ENCODE measurements around the gene SLC52A1. TPM values are rescaled to one million over a fixed set of nuclear protein-coding genes. Genes with fewer than 3 reads are reported as not detected.
A peak's percentile ranks its signal among the peaks of the same experiment; 100 is the strongest.

Gene SLC52A1
- total and polyA plus RNA-seq, 2 of the 13 experiments (the other 11 are each of a cell fraction or from before 2014, with no cell fraction given) = 0.03 to 0.13 TPM

DNA sequence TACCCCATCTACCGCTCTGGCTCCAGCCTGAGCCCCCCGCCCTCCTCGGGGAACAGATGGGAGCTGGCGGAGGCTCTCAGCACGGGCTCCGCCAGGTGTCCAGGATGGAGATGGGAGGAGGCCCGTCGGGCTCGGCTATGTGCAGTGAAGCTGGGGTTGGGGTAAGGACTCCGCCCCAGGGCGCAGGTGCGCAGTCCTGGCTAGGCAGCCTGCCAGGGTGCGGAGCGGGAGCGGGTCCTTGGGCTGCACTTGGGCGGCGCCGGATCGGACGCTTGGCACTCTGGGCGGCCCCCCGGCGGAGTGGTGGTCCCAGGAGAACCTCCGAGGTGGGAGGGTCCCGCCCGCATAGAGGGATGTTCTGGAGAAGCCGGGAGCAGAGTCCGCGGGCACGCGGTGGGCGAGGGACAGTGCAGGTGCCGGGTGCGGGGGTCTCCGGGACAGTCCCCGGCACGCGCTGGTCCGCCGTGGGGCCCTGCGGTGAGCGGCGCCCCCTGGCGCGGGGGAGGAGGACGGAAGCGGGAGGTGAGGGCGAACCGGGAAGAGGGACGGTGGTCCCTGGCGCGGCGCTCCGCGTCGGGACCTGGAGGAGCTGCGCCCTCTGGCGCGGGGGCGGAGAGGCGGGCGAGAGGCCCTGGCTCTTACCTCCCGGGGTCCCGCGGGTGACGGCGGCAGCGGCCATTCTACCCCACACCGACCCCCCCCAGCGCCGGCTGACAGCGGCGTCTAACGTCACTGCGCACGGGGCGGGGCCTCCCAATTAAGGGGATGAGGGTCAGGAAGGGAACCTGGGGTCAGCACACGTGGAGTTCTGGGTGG lies 48.1 kb downstream of the SLC52A1 start, which contains the start of gene CAMTA2 (continued):
- TF ChIP-seq PAX8 (CRISPR knock-in tag; IDR thresholded peaks at IDR 0.05; ENCODE audit: borderline replicate concordance) (no peak), KLF16 (CRISPR knock-in tag; IDR thresholded peaks at IDR 0.05) (peak in 1 of 2 experiments; percentile 71; a peak in 1 of 4 replicates), HOXA3 (CRISPR knock-in tag; IDR thresholded peaks at IDR 0.05) (peak; percentile 87), GMEB2 (CRISPR knock-in tag; IDR thresholded peaks at IDR 0.05; ENCODE audit: low read depth) (peak; percentile 88), DNMT1 (CRISPR knock-in tag; IDR thresholded peaks at IDR 0.05) (no peak), ZSCAN21 (CRISPR knock-in tag; IDR thresholded peaks at IDR 0.05; ENCODE audit: borderline replicate concordance) (peak; percentile 69), ZNF17 (CRISPR knock-in tag; IDR thresholded peaks at IDR 0.05) (no peak), SRSF1 (optimal IDR thresholded peaks at IDR 0.05; ENCODE audit: low read depth, low read length) (peak; percentile 74), ISX (CRISPR knock-in tag; conservative IDR thresholded peaks at IDR 0.05) (0 out of 2 replicates have a peak, but pooled peaks have one; percentile 9), POLR2AphosphoS5 (IDR thresholded peaks at IDR 0.05; ENCODE audit: low read depth, low read length) (peak; percentile 52; the same call in 1 of the 2 replicates), ZNF724P (CRISPR knock-in tag; IDR thresholded peaks at IDR 0.05; ENCODE audit: borderline replicate concordance) (no peak), ZNF121 (CRISPR knock-in tag; IDR thresholded peaks at IDR 0.05) (no peak), HMG20B (CRISPR knock-in tag; conservative IDR thresholded peaks at IDR 0.05) (no peak), ZNF720 (CRISPR knock-in tag; IDR thresholded peaks at IDR 0.05) (no peak), CBFB (CRISPR knock-in tag; IDR thresholded peaks at IDR 0.05) (peak; percentile 75; the same call in 1 of the 2 replicates), REL (CRISPR knock-in tag; conservative IDR thresholded peaks at IDR 0.05) (peak; percentile 67; the same call in 1 of the 2 replicates), ZNF772 (CRISPR knock-in tag; IDR thresholded peaks at IDR 0.05) (peak; percentile 63), ZNF10 (CRISPR knock-in tag; IDR thresholded peaks at IDR 0.05; ENCODE audit: borderline replicate concordance, low read depth) (no peak), FOSL2 (CRISPR knock-in tag; IDR thresholded peaks at IDR 0.05) (no peak), ZNF780A (CRISPR knock-in tag; IDR thresholded peaks at IDR 0.05) (0 out of 2 replicates have a peak, but pooled peaks have one; percentile 67)
- TF ChIP-seq, protein P1, sequence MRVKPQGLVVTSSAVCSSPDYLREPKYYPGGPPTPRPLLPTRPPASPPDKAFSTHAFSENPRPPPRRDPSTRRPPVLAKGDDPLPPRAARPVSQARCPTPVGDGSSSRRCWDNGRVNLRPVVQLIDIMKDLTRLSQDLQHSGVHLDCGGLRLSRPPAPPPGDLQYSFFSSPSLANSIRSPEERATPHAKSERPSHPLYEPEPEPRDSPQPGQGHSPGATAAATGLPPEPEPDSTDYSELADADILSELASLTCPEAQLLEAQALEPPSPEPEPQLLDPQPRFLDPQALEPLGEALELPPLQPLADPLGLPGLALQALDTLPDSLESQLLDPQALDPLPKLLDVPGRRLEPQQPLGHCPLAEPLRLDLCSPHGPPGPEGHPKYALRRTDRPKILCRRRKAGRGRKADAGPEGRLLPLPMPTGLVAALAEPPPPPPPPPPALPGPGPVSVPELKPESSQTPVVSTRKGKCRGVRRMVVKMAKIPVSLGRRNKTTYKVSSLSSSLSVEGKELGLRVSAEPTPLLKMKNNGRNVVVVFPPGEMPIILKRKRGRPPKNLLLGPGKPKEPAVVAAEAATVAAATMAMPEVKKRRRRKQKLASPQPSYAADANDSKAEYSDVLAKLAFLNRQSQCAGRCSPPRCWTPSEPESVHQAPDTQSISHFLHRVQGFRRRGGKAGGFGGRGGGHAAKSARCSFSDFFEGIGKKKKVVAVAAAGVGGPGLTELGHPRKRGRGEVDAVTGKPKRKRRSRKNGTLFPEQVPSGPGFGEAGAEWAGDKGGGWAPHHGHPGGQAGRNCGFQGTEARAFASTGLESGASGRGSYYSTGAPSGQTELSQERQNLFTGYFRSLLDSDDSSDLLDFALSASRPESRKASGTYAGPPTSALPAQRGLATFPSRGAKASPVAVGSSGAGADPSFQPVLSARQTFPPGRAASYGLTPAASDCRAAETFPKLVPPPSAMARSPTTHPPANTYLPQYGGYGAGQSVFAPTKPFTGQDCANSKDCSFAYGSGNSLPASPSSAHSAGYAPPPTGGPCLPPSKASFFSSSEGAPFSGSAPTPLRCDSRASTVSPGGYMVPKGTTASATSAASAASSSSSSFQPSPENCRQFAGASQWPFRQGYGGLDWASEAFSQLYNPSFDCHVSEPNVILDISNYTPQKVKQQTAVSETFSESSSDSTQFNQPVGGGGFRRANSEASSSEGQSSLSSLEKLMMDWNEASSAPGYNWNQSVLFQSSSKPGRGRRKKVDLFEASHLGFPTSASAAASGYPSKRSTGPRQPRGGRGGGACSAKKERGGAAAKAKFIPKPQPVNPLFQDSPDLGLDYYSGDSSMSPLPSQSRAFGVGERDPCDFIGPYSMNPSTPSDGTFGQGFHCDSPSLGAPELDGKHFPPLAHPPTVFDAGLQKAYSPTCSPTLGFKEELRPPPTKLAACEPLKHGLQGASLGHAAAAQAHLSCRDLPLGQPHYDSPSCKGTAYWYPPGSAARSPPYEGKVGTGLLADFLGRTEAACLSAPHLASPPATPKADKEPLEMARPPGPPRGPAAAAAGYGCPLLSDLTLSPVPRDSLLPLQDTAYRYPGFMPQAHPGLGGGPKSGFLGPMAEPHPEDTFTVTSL (CRISPR knock-in tag; IDR thresholded peaks at IDR 0.05; ENCODE audit: borderline replicate concordance) = no peak; the same call in 1 of the 2 replicates
- TF ChIP-seq, protein P2, sequence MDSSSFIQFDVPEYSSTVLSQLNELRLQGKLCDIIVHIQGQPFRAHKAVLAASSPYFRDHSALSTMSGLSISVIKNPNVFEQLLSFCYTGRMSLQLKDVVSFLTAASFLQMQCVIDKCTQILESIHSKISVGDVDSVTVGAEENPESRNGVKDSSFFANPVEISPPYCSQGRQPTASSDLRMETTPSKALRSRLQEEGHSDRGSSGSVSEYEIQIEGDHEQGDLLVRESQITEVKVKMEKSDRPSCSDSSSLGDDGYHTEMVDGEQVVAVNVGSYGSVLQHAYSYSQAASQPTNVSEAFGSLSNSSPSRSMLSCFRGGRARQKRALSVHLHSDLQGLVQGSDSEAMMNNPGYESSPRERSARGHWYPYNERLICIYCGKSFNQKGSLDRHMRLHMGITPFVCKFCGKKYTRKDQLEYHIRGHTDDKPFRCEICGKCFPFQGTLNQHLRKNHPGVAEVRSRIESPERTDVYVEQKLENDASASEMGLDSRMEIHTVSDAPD (CRISPR knock-in tag; IDR thresholded peaks at IDR 0.05) = no peak

Measured in HepG2 (cell line).